ENCODE data around the gene MAN1A1. TPM values are rescaled to one million over a fixed set of nuclear protein-coding genes. Genes with fewer than 3 reads are reported as not detected.

Gene MAN1A1
- total and polyA plus RNA-seq, 2 experiments from 2014 or later, result 2.0 to 8.7 TPM

GRCh38 chr6:119189498-119189897 is 160.1 kb downstream of the MAN1A1 start:
- Mint-ChIP-seq H3K27me3 (ENCODE audit: insufficient read depth, low read depth, poor library complexity) (no peaks in the 10 kb centered on the region), H3K4me3 (no peak overlapping the region), H3K4me1 (peaks cover 21% of the 10 kb centered on the region), H3K36me3 (ENCODE audit: low read depth) (peaks cover 3% of the 10 kb centered on the region; the same call in 2 of the 3 replicates), H3K9me3 (no peaks in the 10 kb centered on the region), H3K27ac (no peak overlapping the region)
- ATAC-seq, result no peak
- H3K36me3 ChIP-seq (ENCODE audit: insufficient read depth), result no peaks in the 10 kb centered on the region
- H3K27ac ChIP-seq (ENCODE audit: low read depth), result no peak overlapping the region
- H3F3A ChIP-seq (replicated peaks; ENCODE audit: low read depth), result no peaks in the 10 kb centered on the region
- H3K4me1 ChIP-seq (ENCODE audit: insufficient read depth), result no peaks in the 10 kb centered on the region; the same call in 1 of the 2 replicates
- H3K27me3 ChIP-seq (ENCODE audit: insufficient read depth), result no peaks in the 10 kb centered on the region
- no peaks in the 10 kb centered on the region for H3K79me2 ChIP-seq (replicated peaks; ENCODE audit: insufficient read depth)
- TF ChIP-seq NANOG (IDR thresholded peaks at IDR 0.05; ENCODE audit: borderline replicate concordance), result no peak
- TF ChIP-seq ZNF114 (CRISPR knock-in tag; IDR thresholded peaks at IDR 0.05), result no peak
- TF ChIP-seq JUNB (IDR thresholded peaks at IDR 0.05; ENCODE audit: unreplicated experiment), result no peak
- TF ChIP-seq CTCF (conservative IDR thresholded peaks at IDR 0.05; ENCODE audit: low read depth in 2 of 2), result no peak
- TF ChIP-seq REST (IDR thresholded peaks at IDR 0.05; ENCODE audit: unreplicated experiment), result no peak
- H3K4me3 ChIP-seq, result no peak overlapping the region
- H3K9me2 ChIP-seq (ENCODE audit: insufficient read depth), result no peaks in the 10 kb centered on the region
- no peak overlapping the region for H3K4me2 ChIP-seq
- no peak for DNase-seq (ENCODE audit: low spot score)
- no peak overlapping the region for H2AFZ ChIP-seq
- no peaks in the 10 kb centered on the region for H4K20me1 ChIP-seq (replicated peaks; ENCODE audit: insufficient read depth)

DNA sequence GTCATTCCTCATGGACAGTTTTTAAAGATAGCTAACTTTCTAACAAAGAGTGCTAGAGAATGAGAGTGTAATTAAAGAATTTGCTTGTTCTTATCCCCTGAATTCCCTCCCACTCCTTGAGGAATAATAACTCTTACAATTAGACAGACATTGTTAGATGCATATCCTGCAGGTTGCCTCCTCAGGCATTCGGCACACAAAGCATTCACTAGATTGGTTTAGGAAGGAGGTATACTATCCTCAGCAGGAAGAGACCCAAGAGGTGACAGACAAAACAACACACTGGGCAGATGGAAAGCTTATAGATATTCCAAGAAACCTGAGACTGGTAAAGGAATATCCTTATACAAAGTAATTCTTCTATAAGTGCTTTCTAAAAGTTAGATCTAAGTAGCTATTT is 162.0 kb downstream of the MAN1A1 start:
- no peak overlapping the region for H3K27ac ChIP-seq (ENCODE audit: low read depth)
- peak; percentile 26; the same call in 1 of the 3 replicates for ATAC-seq
- H3K79me2 ChIP-seq (replicated peaks; ENCODE audit: insufficient read depth), result no peaks in the 10 kb centered on the region
- no peak overlapping the region for H3K4me2 ChIP-seq
- no peaks in the 10 kb centered on the region; the same call in 1 of the 2 replicates for H3K4me1 ChIP-seq (ENCODE audit: insufficient read depth)
- no peaks in the 10 kb centered on the region for H3K36me3 ChIP-seq (ENCODE audit: insufficient read depth)
- Mint-ChIP-seq H3K4me1 (peaks cover 21% of the 10 kb centered on the region), H3K27ac (no peak overlapping the region), H3K9me3 (peaks cover 2% of the 10 kb centered on the region; the same call in 1 of the 3 replicates), H3K27me3 (ENCODE audit: insufficient read depth, low read depth, poor library complexity) (no peaks in the 10 kb centered on the region), H3K36me3 (ENCODE audit: low read depth) (peaks cover 3% of the 10 kb centered on the region; the same call in 2 of the 3 replicates), H3K4me3 (no peak overlapping the region)
- no peaks in the 10 kb centered on the region for H4K20me1 ChIP-seq (replicated peaks; ENCODE audit: insufficient read depth)
- no peaks in the 10 kb centered on the region for H3K27me3 ChIP-seq (ENCODE audit: insufficient read depth)
- no peak overlapping the region for H3K4me3 ChIP-seq
- no peak overlapping the region for H2AFZ ChIP-seq
- peak; percentile 18 for DNase-seq (ENCODE audit: low spot score)
- no peaks in the 10 kb centered on the region for H3K9me2 ChIP-seq (ENCODE audit: insufficient read depth)
- no peaks in the 10 kb centered on the region for H3F3A ChIP-seq (replicated peaks; ENCODE audit: low read depth)
- TF ChIP-seq JUNB (IDR thresholded peaks at IDR 0.05; ENCODE audit: unreplicated experiment) (no peak), ZNF462 (CRISPR knock-in tag; IDR thresholded peaks at IDR 0.05) (no peak), CREB1 (CRISPR knock-in tag; IDR thresholded peaks at IDR 0.05; ENCODE audit: low read depth) (no peak), EZH2phosphoT487 (IDR thresholded peaks at IDR 0.05; ENCODE audit: unreplicated experiment) (no peak), ZNF114 (CRISPR knock-in tag; IDR thresholded peaks at IDR 0.05) (no peak), NANOG (IDR thresholded peaks at IDR 0.05; ENCODE audit: borderline replicate concordance) (no peak), STAT1 (IDR thresholded peaks at IDR 0.05; ENCODE audit: unreplicated experiment) (no peak)
